NK-92 (cell line): ENCODE data around the gene DNLZ.

Experiments
- DNase-seq: peaks from one replicate; lab custom pipeline; 2025; ENCODE audit not compliant: unreplicated experiment; lab: John Stamatoyannopoulos, UW

Gene DNLZ

DNA sequence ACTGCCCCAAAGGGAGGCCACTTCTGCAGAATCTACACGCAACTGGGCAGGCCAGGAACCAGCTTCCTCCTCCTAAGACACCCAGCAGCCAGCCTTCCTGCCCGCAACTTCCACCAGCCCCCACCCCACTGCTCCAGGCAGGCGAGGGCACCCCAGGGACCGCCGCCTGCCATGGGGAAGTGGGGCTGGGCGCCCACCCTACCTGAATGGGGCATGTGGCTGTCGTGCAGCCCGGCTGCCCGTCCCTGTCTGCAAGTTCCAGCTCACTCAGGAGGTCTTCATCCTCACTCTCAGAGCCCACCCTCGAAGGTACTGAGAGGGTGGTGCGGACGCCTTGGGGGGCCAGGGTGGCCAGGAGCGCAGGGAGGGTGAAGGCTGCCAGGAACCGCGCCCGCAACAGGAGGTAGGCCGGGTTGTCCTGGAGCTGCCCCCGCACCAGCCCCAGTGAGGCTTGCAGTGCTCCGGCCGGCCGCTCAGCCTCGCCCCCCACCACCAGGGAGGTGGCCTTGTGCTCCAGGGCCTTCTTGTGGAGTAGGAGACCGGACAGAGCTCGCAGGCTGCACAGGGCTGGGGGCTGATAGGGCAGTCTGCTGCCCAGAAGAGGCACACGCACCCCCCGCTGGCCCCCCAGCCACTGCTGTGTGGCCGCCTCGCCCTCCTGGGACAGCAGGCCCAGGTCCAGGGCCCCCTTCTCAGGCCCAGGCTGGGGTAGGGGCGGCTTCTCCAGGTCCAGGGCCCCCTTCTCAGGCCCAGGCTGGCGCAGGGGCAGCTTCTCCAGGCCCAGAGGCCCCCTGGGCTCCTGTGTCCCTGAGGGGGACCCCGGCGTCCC lies 14.0 kb upstream of the DNLZ start:
- no peak for DNase-seq

DNA sequence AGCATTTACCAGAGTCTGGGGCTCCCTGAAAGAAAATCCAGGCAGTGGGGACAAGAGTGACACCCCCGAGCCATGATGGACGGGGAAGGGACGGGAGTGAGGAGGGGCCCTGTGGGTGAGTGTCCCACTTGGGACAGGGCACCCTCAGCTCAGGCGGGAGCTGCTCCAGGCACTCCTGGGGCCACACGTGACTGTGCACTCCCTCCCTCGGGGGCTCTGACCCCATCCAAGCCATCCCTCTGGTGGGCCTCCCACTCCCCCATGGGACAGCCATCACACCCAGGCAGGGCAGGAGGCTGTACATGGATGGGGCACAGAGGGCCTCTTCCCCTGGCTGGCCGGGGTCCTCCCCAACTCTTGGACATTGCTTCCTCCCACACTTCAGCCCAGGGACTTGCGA lies 12.9 kb upstream of the DNLZ start:
- no peak for DNase-seq

- DNase-seq, result no peak
These were observed 11.6 kb upstream of the DNLZ start for GRCh38 chr9:136375096-136375495.

- no peak for DNase-seq
These were observed 10.6 kb upstream of the DNLZ start for GRCh38 chr9:136374183-136374575.

DNA sequence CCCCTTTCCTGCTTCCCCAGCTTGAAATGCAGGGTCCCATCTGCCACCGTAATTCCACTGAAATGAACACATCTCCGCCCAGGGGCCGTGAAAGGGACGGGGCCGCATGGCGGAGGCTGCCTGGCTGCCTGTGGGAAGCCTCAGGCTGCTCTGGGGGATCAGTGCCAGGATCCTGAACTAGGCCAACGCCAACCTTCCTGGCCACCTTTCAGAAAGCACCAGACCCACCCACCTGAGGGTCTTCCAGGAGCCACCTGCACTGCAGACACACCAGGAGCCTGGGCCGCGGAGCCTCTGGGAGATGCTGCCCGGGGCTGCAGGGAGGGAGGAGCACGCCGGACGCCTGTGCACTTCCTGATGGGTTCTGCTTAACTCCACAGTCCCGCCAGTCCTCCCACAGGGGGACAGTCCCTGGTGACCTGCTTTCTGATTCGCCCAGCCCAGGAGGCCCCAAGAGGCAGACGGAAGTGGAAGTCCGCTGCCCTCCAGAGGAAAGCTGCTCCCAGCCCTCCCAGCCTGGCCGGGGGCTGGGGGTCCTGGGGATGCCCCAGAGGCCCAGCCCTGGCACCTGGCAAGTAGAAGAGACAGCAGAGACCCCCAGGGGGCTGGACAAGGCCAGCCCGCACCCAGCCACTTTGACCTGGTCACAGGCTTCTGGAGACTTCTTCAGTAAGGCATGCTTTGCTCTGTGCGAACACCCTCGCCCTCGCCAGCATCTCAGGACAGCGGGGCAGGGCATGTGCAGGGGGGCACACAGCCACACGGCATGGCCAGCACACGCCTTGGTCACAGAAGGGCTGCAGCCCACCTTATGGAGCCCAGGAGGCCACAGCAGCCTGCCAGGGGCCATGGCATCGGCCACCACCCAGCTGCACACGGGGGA lies 10.0 kb upstream of the DNLZ start, which contains the start of gene CARD9:
CARD9 (minus strand) TSS at position 370 of the 883 bp plus-strand sequence. CDS start 1,591 bp downstream, outside the sequence.
- no peak for DNase-seq

GRCh38 chr9:136372561-136373299 lies 9.2 kb upstream of the DNLZ start:
- no peak for DNase-seq

- no peak for DNase-seq
These were observed 8.5 kb upstream of the DNLZ start for GRCh38 chr9:136372006-136372405.

GRCh38 chr9:136371533-136371880 lies 8.0 kb upstream of the DNLZ start:
- no peak for DNase-seq

DNA sequence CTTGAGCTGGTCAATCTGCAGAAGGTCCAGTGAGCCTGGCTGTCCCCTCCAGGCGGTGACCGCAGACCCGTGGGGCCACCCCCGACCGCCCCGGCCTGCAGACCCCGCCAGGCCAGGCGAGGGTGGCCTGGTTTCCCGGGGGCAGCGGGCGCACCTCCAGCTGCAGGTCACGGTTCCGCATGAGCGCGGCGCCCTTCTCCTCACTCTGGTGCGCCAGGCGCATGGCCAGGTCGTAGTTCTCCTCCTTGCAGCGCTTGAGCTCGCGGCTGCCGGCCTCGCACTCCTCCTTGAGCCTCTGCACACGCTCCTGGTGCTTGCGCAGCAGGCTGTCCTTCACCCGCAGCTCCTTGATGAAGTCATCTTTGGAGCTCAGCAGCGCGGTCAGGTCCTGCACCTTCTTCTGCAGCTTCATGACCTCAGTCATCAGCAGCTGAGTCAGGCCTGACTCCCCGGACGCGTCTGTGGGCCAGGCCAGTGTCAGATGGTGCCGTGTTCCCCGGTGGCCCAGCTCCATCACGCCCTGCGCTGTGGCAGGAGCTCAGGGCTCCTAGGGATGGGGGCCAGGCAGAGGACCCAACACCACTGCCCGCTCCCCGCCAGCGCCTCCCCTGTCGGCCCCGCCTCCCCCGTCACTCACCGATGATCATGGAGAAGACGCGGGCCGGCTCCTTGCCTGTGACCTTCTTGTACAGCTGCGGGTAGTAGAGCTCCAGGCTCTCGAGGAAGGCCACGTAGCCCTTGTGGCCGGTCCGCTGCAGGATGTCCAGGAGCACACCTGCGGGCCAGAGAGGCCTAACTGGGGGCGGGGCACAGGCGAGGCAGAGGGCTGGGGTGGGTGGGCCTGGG lies 7.4 kb upstream of the DNLZ start:
- DNase-seq, result no peak

DNA sequence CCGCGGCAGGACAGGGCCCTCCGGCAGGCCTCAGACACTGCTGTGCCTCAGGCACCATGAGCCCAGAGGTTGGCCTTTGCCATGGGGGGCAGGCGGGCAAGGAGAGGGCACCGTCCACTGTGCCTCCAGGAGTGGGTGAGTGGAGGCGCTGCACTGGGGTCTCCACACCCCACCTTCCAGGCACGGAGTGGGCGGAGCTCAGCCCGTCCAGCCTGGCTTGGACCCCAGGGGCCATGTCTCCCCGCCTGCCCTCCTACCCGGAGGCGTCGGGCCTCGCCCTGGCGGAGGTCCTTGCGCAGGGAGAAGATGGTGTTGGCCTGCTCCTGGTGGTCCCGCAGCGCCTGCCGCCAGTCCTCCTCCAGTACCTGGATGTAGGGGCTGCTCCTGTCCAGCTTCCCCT lies 6.5 kb upstream of the DNLZ start:
- DNase-seq, result no peak

GRCh38 chr9:136368190-136368589 lies 4.6 kb upstream of the DNLZ start:
- no peak for DNase-seq

- DNase-seq, result no peak
These were observed 4.0 kb upstream of the DNLZ start for GRCh38 chr9:136367296-136368145.

GRCh38 chr9:136366826-136367225 lies 3.3 kb upstream of the DNLZ start:
- no peak for DNase-seq

GRCh38 chr9:136365775-136366222 lies 2.3 kb upstream of the DNLZ start:
- DNase-seq, result no peak

DNA sequence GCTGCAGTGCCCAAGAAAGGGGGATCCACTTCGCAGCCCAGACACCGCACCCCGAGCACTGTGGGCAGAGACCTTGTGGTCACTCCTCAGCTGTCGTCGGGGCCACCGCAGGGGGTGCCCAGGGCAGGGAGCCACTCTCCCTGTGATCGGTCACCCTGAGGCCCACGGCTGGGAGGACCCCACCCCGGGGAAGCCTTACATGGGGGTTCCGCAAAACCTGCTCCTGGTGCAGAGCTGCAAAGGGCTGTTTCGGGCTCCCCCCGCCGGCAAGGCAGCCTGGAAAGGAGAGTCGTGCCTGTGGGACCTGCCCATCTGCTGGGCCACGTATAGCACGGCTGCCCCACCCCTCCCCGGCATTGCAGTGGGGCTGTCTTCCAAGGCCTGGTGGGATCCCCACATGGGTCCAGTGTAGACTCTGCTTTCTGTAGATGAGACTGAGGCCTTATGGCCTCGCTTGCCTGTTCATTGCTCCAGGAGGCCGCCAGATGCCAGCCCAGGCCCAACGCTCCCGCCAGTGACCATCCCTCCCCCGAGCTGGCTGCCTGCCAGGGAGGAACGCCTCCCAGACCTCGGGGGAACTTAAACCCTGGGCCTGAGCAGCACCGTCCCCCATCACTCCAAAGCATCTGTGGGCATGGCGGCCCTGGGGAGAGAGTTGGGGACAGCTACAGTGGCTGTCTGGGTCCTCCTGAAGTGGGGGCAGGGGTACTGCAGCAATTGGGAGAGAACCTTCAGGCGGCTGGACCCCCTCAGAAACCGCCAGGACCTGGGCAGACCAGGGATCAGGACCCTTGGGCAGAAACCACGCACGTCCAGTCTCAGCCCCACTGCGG lies 1.6 kb upstream of the DNLZ start:
- no peak for DNase-seq

DNA sequence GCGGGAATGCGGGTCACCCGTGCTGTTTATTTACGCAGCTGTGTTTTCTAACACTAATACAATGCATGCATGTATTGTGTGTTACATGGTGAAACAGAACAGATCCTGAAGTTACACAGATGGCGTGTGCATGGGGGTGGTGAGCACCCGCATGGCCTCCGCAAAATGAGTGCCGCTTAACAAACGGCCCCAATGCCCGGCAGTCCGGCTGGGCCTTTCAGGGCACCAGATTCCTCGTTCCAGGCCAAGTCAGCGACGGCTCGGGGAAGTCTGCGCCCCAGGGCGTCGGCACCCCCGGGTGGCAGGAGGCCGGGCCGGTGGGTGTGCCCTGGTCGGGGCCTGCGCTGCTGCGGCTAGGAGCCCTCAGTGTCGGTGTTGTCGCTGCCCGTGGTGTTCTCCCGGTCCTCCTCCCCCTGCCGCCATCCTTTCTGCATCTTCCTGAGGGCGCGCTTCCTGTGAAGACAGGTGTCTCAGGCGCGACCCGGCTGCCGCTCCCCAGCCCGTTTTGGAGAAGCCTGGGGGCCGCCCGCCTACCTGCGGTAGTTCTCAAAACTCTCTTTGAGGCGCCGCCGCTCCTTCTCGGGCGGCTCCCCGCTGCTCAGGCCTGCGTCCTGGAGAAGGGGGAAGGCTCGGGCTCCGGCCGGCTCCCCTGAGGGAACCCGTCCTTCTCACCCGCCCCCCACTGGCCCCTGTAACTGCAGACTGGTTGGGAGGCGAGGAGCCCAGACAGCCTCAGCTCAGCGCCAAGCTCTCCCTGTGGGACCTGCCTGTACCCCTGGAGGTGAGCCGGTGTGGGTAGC lies 605 bp upstream of the DNLZ start:
- no peak for DNase-seq

- DNase-seq, result no peak
These were observed 1.1 kb downstream of the DNLZ start for GRCh38 chr9:136362450-136362784.
